Transverse colon (tissue), 4 donors: ENCODE results near the gene LHB. TPM values are rescaled to one million over a fixed set of nuclear protein-coding genes. Genes with fewer than 3 reads are reported as not detected.
A peak's percentile ranks its signal among the peaks of the same experiment; 100 is the strongest.

ENCODE experiments used
- DNase-seq: peaks from one replicate; pipeline ENCODE4 v3.0.0-alpha.2; 2019
- H3K27ac ChIP-seq, 4 donors: fragments of 200-600 bp; sonication (generic); 2 replicates each; pipeline ENCODE4 v1.5.1; 2016 to 2018; ENCODE audit warnings: inconsistent platforms in 4 of 4
- H3K27me3 ChIP-seq: fragments of 200-600 bp; sonication (generic); 2 replicates; pipeline ENCODE4 v1.5.1; 2017; ENCODE audit warnings: inconsistent platforms
- H3K36me3 ChIP-seq, 4 donors: fragments of 200-600 bp; sonication (generic); 2 replicates each; pipeline ENCODE4 v1.5.1; 2017 to 2019; ENCODE audit warnings: inconsistent platforms in 4 of 4
- H3K4me1 ChIP-seq, 4 donors: fragments of 200-600 bp; sonication (generic); 2 replicates each; pipeline ENCODE4 v1.5.1; 2017 to 2020; ENCODE audit warnings: inconsistent platforms in 4 of 4
- H3K4me3 ChIP-seq, 4 donors: fragments of 200-600 bp; sonication (generic); 1 replicate in 1 of 4; 2 replicates in 3 of 4; pipeline versions ENCODE4 v1.5.1 to v1.6.1; 2017 to 2019; ENCODE audit warnings: inconsistent platforms in 4 of 4
- H3K9me3 ChIP-seq, 2 donors: fragments of 200-600 bp; sonication (generic); 2 replicates each; pipeline ENCODE4 v1.5.1; 2017 to 2019; ENCODE audit warnings: inconsistent platforms in 2 of 2
- CTCF ChIP-seq, 5 experiments: fragments of 200-600 bp in 3 of 5; fragments of 450-650 bp in 2 of 5; sonication (generic) in 3 of 5; IDR thresholded peaks; 1 replicate in 2 of 5; 2 replicates in 3 of 5; pipeline ENCODE4 v1.5.1; 2016 to 2017; ENCODE audit warnings: antibody characterized with exemption in 5 of 5, inconsistent platforms in 3 of 5, mild to moderate bottlenecking in 2 of 5, moderate library complexity in 1 of 5
- EP300 ChIP-seq: sonication (generic); formaldehyde crosslinking; IDR thresholded peaks from one replicate; pipeline ENCODE4 v1.6.1; 2017; ENCODE audit warnings: antibody characterized with exemption, low read depth
- POLR2A ChIP-seq: fragments of 450-650 bp; IDR thresholded peaks from one replicate; pipeline ENCODE4 v1.6.1; 2016; ENCODE audit warnings: antibody characterized with exemption, mild to moderate bottlenecking, moderate library complexity
- POLR2AphosphoS5 ChIP-seq, 3 donors: sonication (generic); formaldehyde crosslinking; IDR thresholded peaks; one replicate each; pipeline ENCODE4 v1.6.1; 2016; ENCODE audit warnings: antibody characterized with exemption in 3 of 3
- WGBS, 2 donors: methylation state at CpG; one replicate each; pipeline ENCODE4 v1.1.5; 2018; ENCODE audit warnings: low coverage in 1 of 2; 5-methylcytosine and 5-hydroxymethylcytosine counted together
- in situ Hi-C, 4 donors: fragments of 200-750 bp; cut with MboI; loops; one replicate each; pipeline versions ENCODE4 v1.15.0 to v1.15.1; 2017; ENCODE audit warnings: low sequenced_read_pairs in 3 of 4, low pct_ligation_motif_present in 1 of 4, low pct_unique_long_range_greater_than_20kb in 1 of 4
- intact Hi-C: fragments of 100-400 bp; cut with DNase I; formaldehyde crosslinking; loops from one replicate; pipeline ENCODE4 v1.15.1; 2023; ENCODE audit warnings: low total_unique reads
- small RNA-seq, 4 donors: library from RNA; depleted of rRNA; stranded (forward); fragments of <200 nt; gene quantifications; one replicate each; pipeline ENCODE3, GENCODE V24; 2016
- total RNA-seq, 4 donors: library from RNA; depleted of rRNA; stranded (reverse); fragments of >200 nt; gene quantifications; one replicate each; pipeline ENCODE4 v1.1.0, GENCODE V29; 2016

LHB gene
- total RNA-seq, 4 donors from 2014 or later: 1.4 TPM; not detected in 3

DNA sequence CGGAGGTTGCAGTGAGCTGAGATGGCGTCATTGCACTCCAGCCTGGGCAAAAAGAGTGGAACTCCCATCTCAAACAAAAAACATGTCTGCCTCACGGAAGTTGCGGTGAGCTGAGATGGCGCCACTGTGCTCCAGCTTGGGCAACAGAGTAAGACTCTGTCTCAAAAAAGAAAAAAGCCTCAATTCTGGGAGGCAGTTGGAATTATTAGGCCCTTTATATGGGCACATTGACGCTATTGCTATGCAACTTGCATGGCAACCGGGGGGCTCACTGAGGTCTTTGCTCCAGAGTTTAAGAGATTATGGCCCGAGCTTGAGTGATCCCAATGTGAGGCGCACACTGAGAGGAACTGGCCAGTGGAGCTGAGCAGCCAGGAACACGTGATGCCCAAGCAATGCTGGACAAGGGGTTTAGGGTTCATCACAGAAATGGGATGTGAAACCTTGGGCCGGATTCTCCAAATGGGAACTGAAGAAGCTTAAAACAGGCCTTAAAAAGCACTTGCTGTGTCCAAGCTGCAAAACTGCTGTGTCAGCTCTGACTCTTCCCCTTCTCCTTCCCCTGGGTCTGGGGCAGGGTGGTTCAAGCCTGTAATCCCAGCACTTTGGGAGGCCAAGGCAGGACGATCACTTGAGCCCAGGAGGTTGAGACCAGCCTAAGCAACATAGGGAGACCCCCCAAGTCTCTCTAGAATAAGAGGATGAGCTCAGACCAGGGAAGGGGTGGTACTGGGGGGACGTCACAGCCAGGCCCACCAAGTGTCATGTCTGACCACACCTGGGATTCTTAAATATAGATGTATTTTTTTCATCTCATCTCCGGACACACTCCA lies 49.3 kb downstream of the LHB start:
- H3K9me3 ChIP-seq: no peaks in the 10 kb centered on the region
- H3K4me3 ChIP-seq: peak overlapping the region in 1 of 4 donors; percentile 99

DNA sequence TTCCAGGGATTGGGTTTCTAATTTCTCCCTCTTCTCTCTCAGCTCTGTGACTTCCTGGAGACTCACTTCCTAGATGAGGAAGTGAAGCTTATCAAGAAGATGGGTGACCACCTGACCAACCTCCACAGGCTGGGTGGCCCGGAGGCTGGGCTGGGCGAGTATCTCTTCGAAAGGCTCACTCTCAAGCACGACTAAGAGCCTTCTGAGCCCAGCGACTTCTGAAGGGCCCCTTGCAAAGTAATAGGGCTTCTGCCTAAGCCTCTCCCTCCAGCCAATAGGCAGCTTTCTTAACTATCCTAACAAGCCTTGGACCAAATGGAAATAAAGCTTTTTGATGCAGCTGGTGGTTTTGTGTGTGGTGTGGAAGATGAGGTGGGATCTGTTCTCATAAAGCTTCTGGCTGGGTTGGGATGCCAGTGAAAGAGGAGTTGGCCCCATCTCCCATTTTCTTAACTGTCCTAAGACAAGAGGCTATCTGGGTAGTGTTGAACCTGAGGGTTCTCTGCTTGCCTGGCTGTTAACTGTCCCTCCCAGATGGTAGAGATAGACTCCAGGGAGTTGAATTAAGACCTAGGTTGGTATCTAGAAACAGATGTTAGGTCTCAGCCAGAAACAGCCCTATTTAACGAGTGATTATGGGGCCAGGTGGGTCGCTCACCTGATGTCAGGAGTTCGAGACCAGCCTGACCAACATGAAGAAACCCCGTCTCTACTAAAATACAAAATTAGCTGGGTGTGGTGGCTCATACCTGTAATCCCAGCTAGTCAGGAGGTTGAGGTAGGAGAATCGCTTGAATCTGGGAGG lies 50.1 kb downstream of the LHB start:
- peaks cover 30 to 52% (median 49%) of the 10 kb centered on the region in 4 donors for H3K4me1 ChIP-seq

More for the DNA sequence above, 49.3 kb downstream of the LHB start:
- Histone ChIP-seq H3K27me3 (no peaks in the 10 kb centered on the region), H3K27ac (peak overlapping the region; percentile 94 to 97 (median 96)), H3K4me1 (peaks cover 30 to 44% (median 41%) of the 10 kb centered on the region in 4 donors), H3K36me3 (peaks cover 0 to 18% (median 3%) of the 10 kb centered on the region in 4 donors)
- intact Hi-C loops: loop anchor here (10.0 kb wide), 2 partner anchors 63 to 93 kb away; partner anchors contain the start of genes NUCB1 and PPP1R15A
- in situ Hi-C loops: loop anchor here in 1 of 4 donors (25.0 kb wide), 1 partner anchor 105 kb away; the partner anchor contains the start of genes PLEKHA4 and PPP1R15A
- 79 to 100% methylated on average over 1 to 13 of the region's 14 CpGs for WGBS, 2 donors
- peak; percentile 10 to 48 (median 46) for TF ChIP-seq POLR2AphosphoS5 (IDR thresholded peaks at IDR 0.05)
- no peak for TF ChIP-seq CTCF (IDR thresholded peaks at IDR 0.05)
- TF ChIP-seq POLR2A: no peak
- TF ChIP-seq EP300: no peak
- peak; percentile 42 for DNase-seq

More for the DNA sequence above, 50.1 kb downstream of the LHB start:
- Histone ChIP-seq H3K27me3 (no peaks in the 10 kb centered on the region), H3K4me3 (peak overlapping the region; percentile 81 to 99 (median 86)), H3K36me3 (peaks cover 0 to 17% (median 3%) of the 10 kb centered on the region in 4 donors), H3K9me3 (no peaks in the 10 kb centered on the region), H3K27ac (peak overlapping the region; percentile 94 to 97 (median 96))
- intact Hi-C loops: loop anchor here (10.0 kb wide), 2 partner anchors 62 to 92 kb away; partner anchors contain the start of genes NUCB1 and PPP1R15A
- no peak for DNase-seq
- in situ Hi-C loops: loop anchor here in 1 of 4 donors (25.0 kb wide), 1 partner anchor 104 kb away; the partner anchor contains the start of genes PLEKHA4 and PPP1R15A
- WGBS, 2 donors: 64 to 80% methylated on average over 8 to 10 of the region's 10 CpGs
- TF ChIP-seq POLR2AphosphoS5 (IDR thresholded peaks at IDR 0.05) (peak in 2 of 3 donors; percentile 6 to 7), CTCF (IDR thresholded peaks at IDR 0.05) (no peak), EP300 (no peak), POLR2A (peak; percentile 4)

Small RNA genes lying within 50 kb of the gene (small RNA-seq; reads per million reads assigned to genes)
- 0 to 0.14 (median 0) reads per million in 4 donors for gene MIR6798

Other genes with a start within 250 kb of the LHB start
- 10 to 100 TPM; 32.4 to 51.5 (median 42.8) TPM for gene BCAT2, start 206.1 kb downstream of the LHB start, total RNA-seq
- gene HSD17B14, start 180.6 kb downstream of the LHB start, total RNA-seq: 10 to 100 TPM in 1 of 4 donors, 1 to 10 TPM in 3; 3.5 to 15.1 (median 5.4) TPM
- 10 to 100 TPM in 2 of 4 donors, 1 to 10 TPM in 2; 2.6 to 34.4 (median 10.3) TPM for gene PLEKHA4, start 148.5 kb downstream of the LHB start, total RNA-seq
- gene PPP1R15A, start 144.7 kb downstream of the LHB start, total RNA-seq: 100 to 1,000 TPM in 1 of 4 donors, 10 to 100 TPM in 3; 49.4 to 109 (median 69.5) TPM
- not detected for gene TULP2, start 118.3 kb downstream of the LHB start, total RNA-seq
- 100 to 1,000 TPM; 135 to 196 (median 174) TPM for gene NUCB1, start 116.8 kb downstream of the LHB start, total RNA-seq
- gene DHDH, start 83.4 kb downstream of the LHB start, total RNA-seq: 1 to 10 TPM in 2 of 4 donors, not detected in 2; 3.4 to 4.9 TPM
- 100 to 1,000 TPM in 2 of 4 donors, 10 to 100 TPM in 2; 74.5 to 152 (median 112) TPM for gene BAX, start 62.2 kb downstream of the LHB start, total RNA-seq
- gene FTL, start 51.8 kb downstream of the LHB start, total RNA-seq: 1,000 to 10,000 TPM; 3,057 to 3,935 (median 3,837) TPM
- gene GYS1, start 23.8 kb downstream of the LHB start, total RNA-seq: 100 to 1,000 TPM in 1 of 4 donors, 10 to 100 TPM in 3; 31.8 to 107 (median 40.9) TPM
- gene RUVBL2, start 23.2 kb downstream of the LHB start, total RNA-seq: 10 to 100 TPM; 48.6 to 66.9 (median 59.4) TPM
- not detected for gene CGB3, start 7.2 kb upstream of the LHB start, total RNA-seq
- gene CGB2, start 14.8 kb upstream of the LHB start, total RNA-seq: not detected
- gene CGB1, start 19.8 kb upstream of the LHB start, total RNA-seq: not detected
- gene CGB5, start 26.8 kb upstream of the LHB start, total RNA-seq: not detected
- gene CGB8, start 32.0 kb upstream of the LHB start, total RNA-seq: not detected
- under 1 TPM in 1 of 4 donors, not detected in 3; 0.20 TPM for gene CGB7, start 40.7 kb upstream of the LHB start, total RNA-seq
- not detected for gene NTF4, start 47.7 kb upstream of the LHB start, total RNA-seq
- under 1 TPM in 1 of 4 donors, not detected in 3; 0.14 TPM for gene KCNA7, start 55.6 kb upstream of the LHB start, total RNA-seq
- 100 to 1,000 TPM; 216 to 682 (median 292) TPM for gene SNRNP70, start 68.4 kb upstream of the LHB start, total RNA-seq
- gene LIN7B, start 97.3 kb upstream of the LHB start, total RNA-seq: 10 to 100 TPM; 14.2 to 92.8 (median 39.8) TPM
- 10 to 100 TPM in 1 of 4 donors, 1 to 10 TPM in 2, not detected in 1; 7.5 to 12.5 (median 8.2) TPM for gene C19orf73, start 102.1 kb upstream of the LHB start, total RNA-seq
- 100 to 1,000 TPM in 1 of 4 donors, 10 to 100 TPM in 3; 18.6 to 106 (median 19.9) TPM for gene PPFIA3, start 102.5 kb upstream of the LHB start, total RNA-seq
- under 1 TPM in 2 of 4 donors, not detected in 2; 0.16 to 0.82 TPM for gene HRC, start 138.3 kb upstream of the LHB start, total RNA-seq
- gene TRPM4, start 140.7 kb upstream of the LHB start, total RNA-seq: 100 to 1,000 TPM; 247 to 884 (median 568) TPM